Suprapubic skin (tissue), 4 donors: Measurements from ENCODE around the gene DPYD. TPM values are rescaled to one million over a fixed set of nuclear protein-coding genes. Genes with fewer than 3 reads are reported as not detected.
A peak's percentile ranks its signal among the peaks of the same experiment; 100 is the strongest.

Source experiments
- DNase-seq, 2 donors: peaks; one replicate each; pipeline ENCODE4 v3.0.0-alpha.2; 2019; ENCODE audit warnings: low spot score in 2 of 2
- H3K27ac ChIP-seq: fragments of 200-600 bp; sonication (generic); one replicate; pipeline ENCODE4 v1.5.1; 2019
- H3K27me3 ChIP-seq: fragments of 200-600 bp; sonication (generic); one replicate; pipeline ENCODE4 v1.5.1; 2019
- H3K36me3 ChIP-seq: fragments of 200-600 bp; sonication (generic); one replicate; pipeline ENCODE4 v1.5.1; 2019
- H3K4me1 ChIP-seq: fragments of 200-600 bp; sonication (generic); one replicate; pipeline ENCODE4 v1.5.1; 2019
- H3K4me3 ChIP-seq: fragments of 200-600 bp; sonication (generic); one replicate; pipeline ENCODE4 v1.5.1; 2019; ENCODE audit warnings: mild to moderate bottlenecking
- H3K9me3 ChIP-seq: fragments of 200-600 bp; sonication (generic); one replicate; pipeline ENCODE4 v1.5.1; 2019
- EP300 ChIP-seq: sonication (generic); formaldehyde crosslinking; IDR thresholded peaks from one replicate; pipeline ENCODE4 v1.6.1; 2017; ENCODE audit warnings: antibody characterized with exemption
- POLR2A ChIP-seq, 2 donors: fragments of 450-650 bp; IDR thresholded peaks; one replicate each; pipeline ENCODE4 v1.6.1; 2017; ENCODE audit warnings: antibody characterized with exemption in 2 of 2, mild to moderate bottlenecking in 2 of 2, moderate library complexity in 2 of 2
- POLR2AphosphoS5 ChIP-seq, 3 donors: sonication (generic); formaldehyde crosslinking; IDR thresholded peaks; one replicate each; pipeline ENCODE4 v1.6.1; 2017; ENCODE audit warnings: antibody characterized with exemption in 3 of 3
- WGBS: methylation state at CpG from one replicate; pipeline ENCODE4 v1.1.5; 2018; 5-methylcytosine and 5-hydroxymethylcytosine counted together
- total RNA-seq, 4 donors: library from RNA; depleted of rRNA; stranded (reverse); fragments of >200 nt; gene quantifications; one replicate each; pipeline ENCODE4 v1.1.0, GENCODE V29; 2016
- TF ChIP-seq, protein P1 (sequence below), 2 donors: fragments of 200-600 bp in 1 of 2; fragments of 450-650 bp in 1 of 2; sonication (generic) in 1 of 2; IDR thresholded peaks; one replicate each; pipeline ENCODE4 v1.5.1; 2016 to 2019; ENCODE audit warnings: antibody characterized with exemption in 2 of 2, mild to moderate bottlenecking in 1 of 2, moderate library complexity in 1 of 2

Gene DPYD
- total RNA-seq, 4 donors from 2014 or later, result 10.1 to 31.9 (median 11.6) TPM

DNA sequence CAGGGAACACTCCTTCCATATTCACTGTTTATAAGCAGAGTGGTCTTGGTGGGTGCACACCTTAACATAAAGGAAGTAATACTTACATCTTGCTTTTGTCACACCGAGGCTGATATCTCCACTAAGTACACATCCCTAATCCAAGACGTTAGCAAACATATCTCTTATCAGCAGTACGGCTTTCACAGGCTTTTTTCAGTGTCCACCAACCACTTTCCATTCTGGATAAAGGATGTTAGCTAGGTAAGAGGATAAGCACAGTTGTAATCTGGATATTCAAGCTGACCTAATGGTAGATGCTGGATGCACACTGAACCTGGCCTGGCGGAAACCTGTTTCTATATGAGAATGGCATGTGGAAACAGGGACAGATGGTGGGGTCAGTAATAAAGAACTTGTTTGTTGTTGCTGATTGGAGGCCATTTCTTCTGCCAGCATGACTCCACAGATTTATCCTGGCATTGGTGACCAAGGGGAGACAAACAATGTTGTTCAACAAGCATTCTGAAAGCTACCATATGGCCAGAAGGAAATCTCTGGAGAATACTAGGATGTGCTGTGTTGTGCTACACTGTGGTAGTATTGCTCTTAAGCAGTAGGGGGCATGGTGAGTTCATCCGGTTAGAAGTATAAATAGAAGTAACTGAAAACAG, 782.8 kb downstream of the DPYD start:
- no peak overlapping the region for H3K4me3 ChIP-seq
- no peak overlapping the region for H3K27ac ChIP-seq
- no peaks in the 10 kb centered on the region for H3K27me3 ChIP-seq
- TF ChIP-seq EP300 (no peak), POLR2A (IDR thresholded peaks at IDR 0.05) (no peak), POLR2AphosphoS5 (IDR thresholded peaks at IDR 0.05) (no peak)
- TF ChIP-seq, protein P1, sequence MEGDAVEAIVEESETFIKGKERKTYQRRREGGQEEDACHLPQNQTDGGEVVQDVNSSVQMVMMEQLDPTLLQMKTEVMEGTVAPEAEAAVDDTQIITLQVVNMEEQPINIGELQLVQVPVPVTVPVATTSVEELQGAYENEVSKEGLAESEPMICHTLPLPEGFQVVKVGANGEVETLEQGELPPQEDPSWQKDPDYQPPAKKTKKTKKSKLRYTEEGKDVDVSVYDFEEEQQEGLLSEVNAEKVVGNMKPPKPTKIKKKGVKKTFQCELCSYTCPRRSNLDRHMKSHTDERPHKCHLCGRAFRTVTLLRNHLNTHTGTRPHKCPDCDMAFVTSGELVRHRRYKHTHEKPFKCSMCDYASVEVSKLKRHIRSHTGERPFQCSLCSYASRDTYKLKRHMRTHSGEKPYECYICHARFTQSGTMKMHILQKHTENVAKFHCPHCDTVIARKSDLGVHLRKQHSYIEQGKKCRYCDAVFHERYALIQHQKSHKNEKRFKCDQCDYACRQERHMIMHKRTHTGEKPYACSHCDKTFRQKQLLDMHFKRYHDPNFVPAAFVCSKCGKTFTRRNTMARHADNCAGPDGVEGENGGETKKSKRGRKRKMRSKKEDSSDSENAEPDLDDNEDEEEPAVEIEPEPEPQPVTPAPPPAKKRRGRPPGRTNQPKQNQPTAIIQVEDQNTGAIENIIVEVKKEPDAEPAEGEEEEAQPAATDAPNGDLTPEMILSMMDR (IDR thresholded peaks at IDR 0.05), result peak; percentile 25 to 45
- peaks cover 7% of the 10 kb centered on the region for H3K4me1 ChIP-seq
- no peak for DNase-seq
- no peaks in the 10 kb centered on the region for H3K9me3 ChIP-seq
- H3K36me3 ChIP-seq, result no peaks in the 10 kb centered on the region
- 69% methylated on average over 5 of the region's 5 CpGs for WGBS

DNA sequence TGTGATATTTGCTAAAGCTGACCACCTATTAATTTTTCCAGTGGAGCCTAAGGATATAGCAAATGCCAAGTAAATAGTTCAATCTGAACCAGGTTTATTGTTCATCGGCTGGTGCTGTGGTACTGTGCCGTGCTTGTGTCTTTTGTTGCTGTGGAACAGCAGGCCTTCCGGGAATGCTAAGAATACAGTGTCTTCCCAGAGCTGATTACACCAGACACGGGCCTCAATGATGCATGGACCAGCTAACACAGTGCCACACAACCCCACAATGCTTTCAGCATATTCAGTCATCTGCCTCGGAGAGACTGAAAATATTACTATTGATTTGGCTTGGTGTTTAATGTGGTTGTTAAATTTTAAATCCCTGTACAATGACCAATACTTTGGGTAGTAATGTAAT, 783.8 kb downstream of the DPYD start:
- TF ChIP-seq POLR2A (IDR thresholded peaks at IDR 0.05) (no peak), EP300 (no peak), POLR2AphosphoS5 (IDR thresholded peaks at IDR 0.05) (no peak)
- TF ChIP-seq, protein P1 (IDR thresholded peaks at IDR 0.05), result no peak

DNA sequence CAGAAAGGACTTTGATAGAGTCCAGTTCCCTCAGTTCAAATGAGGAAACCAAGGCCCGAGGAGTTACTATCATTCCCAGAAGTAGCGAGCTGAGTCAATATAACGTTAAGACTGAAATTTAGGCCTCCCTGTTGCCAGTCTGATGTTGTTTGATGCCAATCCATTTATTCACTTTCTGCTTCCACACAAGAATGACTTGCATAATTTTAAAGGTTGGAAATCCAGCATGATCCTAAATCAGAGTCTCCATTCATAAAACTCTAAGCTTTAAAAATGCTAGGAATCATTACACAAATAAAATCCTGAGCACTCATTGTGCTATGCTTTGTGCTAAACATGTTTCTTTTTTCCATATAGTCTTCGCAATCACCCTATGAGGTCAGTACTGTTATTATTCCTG, 784.9 kb downstream of the DPYD start:
- WGBS, result 90% methylated on average over 4 of the region's 4 CpGs
- no peaks in the 10 kb centered on the region for H3K36me3 ChIP-seq
- H3K4me3 ChIP-seq, result no peak overlapping the region
- TF ChIP-seq, protein P1 (IDR thresholded peaks at IDR 0.05), result no peak
- TF ChIP-seq POLR2AphosphoS5 (IDR thresholded peaks at IDR 0.05), result no peak
- TF ChIP-seq EP300, result no peak
- TF ChIP-seq POLR2A (IDR thresholded peaks at IDR 0.05), result no peak
- no peak for DNase-seq
- H3K27me3 ChIP-seq, result no peaks in the 10 kb centered on the region
- peaks cover 7% of the 10 kb centered on the region for H3K4me1 ChIP-seq
- no peaks in the 10 kb centered on the region for H3K9me3 ChIP-seq
- H3K27ac ChIP-seq, result no peak overlapping the region

More for the DNA sequence above, 783.8 kb downstream of the DPYD start:
- DNase-seq, result no peak
- Histone ChIP-seq H3K27ac (no peak overlapping the region), H3K4me1 (peaks cover 7% of the 10 kb centered on the region), H3K4me3 (no peak overlapping the region), H3K36me3 (no peaks in the 10 kb centered on the region), H3K27me3 (no peaks in the 10 kb centered on the region), H3K9me3 (no peaks in the 10 kb centered on the region)
- WGBS, result 94% methylated on average over 5 of the region's 5 CpGs

DNA sequence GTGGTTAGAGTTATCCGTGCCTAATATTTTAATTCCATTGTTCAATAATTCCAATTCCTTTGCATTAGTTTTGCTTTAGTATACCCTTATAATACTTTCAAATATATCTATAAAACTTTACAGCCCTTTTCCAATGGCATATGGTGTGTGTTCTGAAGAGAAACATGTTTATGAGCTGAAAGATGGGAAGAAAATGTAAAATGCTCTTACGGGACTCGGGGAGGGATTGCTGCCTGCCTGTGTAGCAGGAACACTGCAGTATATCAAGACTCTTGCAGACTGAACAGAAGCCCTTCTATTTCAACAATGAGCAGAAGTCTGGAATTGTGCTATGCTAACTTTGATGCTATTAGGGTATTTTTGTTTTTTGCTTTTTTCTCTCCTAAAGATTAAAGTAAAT, 792.4 kb downstream of the DPYD start:
- Histone ChIP-seq H3K27ac (no peak overlapping the region), H3K36me3 (no peaks in the 10 kb centered on the region), H3K27me3 (no peaks in the 10 kb centered on the region), H3K9me3 (no peaks in the 10 kb centered on the region), H3K4me3 (no peak overlapping the region), H3K4me1 (no peaks in the 10 kb centered on the region)
- TF ChIP-seq, protein P1 (IDR thresholded peaks at IDR 0.05), result no peak
- TF ChIP-seq POLR2AphosphoS5 (IDR thresholded peaks at IDR 0.05) (no peak), EP300 (no peak), POLR2A (IDR thresholded peaks at IDR 0.05) (no peak)
- no peak for DNase-seq
- 90% methylated on average over 3 of the region's 3 CpGs for WGBS

DNA sequence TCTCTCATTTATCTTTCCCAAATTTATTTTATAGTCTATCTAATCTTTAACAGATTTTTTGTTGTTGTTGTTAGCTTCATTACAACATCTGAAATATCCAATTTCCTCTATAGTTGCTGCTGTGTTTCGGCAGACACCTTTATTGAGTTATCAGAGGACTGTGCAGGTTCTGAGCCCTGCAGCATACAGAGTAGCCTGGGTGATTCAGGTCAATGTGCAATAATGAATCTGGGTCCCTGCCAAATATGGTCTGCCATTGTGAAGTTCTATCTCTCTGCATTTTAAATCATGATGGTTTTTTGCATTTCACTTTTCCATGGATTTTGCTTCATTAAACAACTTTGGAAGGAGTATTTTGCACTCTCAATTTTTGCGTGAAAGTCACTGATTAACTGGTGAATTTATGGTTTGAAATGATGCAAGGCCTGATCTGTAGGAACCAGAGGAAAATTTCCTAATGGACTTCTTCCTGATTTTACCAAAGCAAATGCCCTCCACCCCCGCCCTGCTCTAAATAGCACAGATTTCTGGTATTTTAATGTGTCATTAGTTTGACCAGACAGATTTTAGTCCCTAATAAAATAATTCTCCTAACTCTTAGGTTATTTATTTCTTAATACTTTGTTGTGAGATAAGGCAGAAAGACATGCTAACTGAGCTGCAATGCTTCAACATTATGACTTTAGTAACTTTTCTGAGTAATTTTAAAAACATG, 797.0 kb downstream of the DPYD start:
- TF ChIP-seq, protein P1 (IDR thresholded peaks at IDR 0.05), result no peak
- TF ChIP-seq POLR2AphosphoS5 (IDR thresholded peaks at IDR 0.05), result no peak
- no peak for TF ChIP-seq EP300
- no peak for TF ChIP-seq POLR2A (IDR thresholded peaks at IDR 0.05)
- Histone ChIP-seq H3K27ac (no peak overlapping the region), H3K9me3 (no peaks in the 10 kb centered on the region), H3K36me3 (no peaks in the 10 kb centered on the region), H3K4me1 (no peaks in the 10 kb centered on the region), H3K27me3 (no peaks in the 10 kb centered on the region), H3K4me3 (no peak overlapping the region)
- 91% methylated on average over 3 of the region's 3 CpGs for WGBS
- no peak for DNase-seq
